IPS-NIHi7 (cell line): ENCODE measurements around the gene IGSF8.

ENCODE experiments used
- DNase-seq: peaks from one replicate; pipeline ENCODE4 v3.0.0; 2012; ENCODE audit warnings: mixed read lengths; ENCODE audit errors: extremely low spot score

IGSF8 gene

GRCh38 chr1:160097911-160098851, at the start of gene IGSF8:
Gene IGSF8, minus strand, starts transcription at chr1:160098619. Its CDS starts 147 bp downstream, at chr1:160098472.
- DNase-seq, result peak; percentile 89

DNA sequence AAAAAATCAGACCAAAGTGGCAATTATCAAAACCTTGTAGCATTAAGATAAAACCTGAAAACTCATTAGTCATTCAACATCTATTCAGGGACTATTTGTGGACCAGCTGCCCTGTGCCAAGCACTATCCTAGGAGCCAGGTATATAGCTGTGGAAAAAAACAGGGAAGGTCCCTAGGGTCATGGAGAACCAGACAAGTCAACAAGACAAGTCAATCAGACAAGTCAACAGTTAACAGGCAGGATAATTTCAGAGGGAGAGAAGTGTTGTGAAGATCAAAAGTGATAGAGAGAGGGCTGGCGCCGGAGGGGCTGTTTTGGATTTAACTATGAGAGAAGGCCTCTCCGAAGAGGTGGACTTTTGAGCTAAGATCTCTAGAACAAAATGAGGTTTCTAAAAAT, 49.7 kb upstream of the IGSF8 start:
- no peak for DNase-seq

DNA sequence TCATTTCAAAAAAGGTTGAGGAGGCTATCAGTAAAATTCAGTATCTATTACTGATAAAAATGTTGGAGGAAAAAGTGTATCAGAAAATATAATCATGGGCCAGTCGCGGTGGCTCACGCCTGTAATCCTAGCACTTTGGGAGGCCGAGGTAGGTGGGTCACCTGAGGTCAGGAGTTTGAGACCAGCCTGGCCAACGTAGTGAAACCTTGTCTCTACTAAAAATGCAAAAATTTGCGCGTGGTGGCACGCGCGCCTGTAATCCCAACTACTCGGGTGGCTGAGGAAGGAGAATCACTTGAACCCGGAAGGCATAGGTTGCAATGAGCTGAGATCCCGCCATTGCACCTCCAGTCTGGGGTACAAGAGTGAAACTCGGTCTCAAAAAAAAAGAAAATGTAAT, 47.7 kb upstream of the IGSF8 start:
- no peak for DNase-seq

GRCh38 chr1:160144921-160145320, 46.5 kb upstream of the IGSF8 start:
- DNase-seq, result peak; percentile 32

- no peak for DNase-seq
Observed at GRCh38 chr1:160143695-160144094, 45.3 kb upstream of the IGSF8 start.

DNA sequence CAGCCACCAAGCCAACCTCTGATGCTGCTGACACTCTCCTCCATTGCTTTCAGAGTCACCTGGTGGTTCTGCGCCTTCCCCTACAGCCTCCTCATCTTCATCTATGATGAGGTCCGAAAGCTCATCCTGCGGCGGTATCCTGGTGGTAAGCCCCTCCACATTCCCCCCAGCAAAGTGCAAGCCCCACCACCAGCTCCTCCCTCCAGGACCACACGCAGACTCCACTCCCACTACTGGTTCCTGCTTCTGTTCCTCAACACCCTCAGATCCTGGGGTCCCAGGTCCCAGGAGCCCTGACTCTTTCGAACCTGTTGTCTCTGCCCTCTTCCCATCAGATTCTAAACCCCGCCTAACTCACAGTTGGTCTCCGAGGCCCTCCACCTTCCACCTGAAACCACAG, 41.4 kb upstream of the IGSF8 start:
- DNase-seq, result no peak

- DNase-seq, result no peak
Observed at GRCh38 chr1:160137216-160137862, 38.9 kb upstream of the IGSF8 start.

- no peak for DNase-seq
Observed at GRCh38 chr1:160136926-160137200, 38.4 kb upstream of the IGSF8 start.

DNA sequence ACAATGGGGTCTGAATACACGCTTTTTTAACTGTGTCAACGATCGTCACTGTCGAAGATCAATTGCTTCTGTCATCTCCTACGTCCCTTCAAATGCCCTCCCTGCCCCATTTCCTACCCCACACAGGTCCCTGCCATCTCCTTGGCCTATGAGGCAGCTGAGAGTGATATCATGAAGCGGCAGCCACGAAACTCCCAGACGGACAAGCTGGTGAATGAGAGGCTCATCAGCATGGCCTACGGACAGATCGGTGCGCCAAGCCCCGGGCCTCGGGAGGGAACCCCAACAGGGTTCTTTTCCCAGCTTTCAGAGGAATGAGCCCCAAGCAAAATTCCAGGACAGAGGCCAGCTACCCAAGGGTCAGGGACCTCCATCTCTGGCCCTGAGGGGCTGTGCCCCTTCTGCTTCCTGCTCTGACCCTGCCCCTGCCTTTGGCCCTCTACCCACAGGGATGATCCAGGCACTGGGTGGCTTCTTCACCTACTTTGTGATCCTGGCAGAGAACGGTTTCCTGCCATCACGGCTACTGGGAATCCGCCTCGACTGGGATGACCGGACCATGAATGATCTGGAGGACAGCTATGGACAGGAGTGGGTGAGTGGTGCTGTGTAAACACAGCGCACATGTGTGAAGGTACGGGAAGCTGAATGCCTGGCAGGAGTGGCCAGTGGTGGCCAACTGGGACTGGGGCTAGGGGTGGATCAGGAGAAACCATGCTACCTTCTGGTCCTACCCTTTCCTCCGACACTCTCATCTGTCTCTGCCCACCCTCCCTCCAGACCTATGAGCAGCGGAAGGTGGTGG, 37.9 kb upstream of the IGSF8 start:
- DNase-seq, result no peak

- DNase-seq, result no peak
Observed at GRCh38 chr1:160134791-160135572, 36.6 kb upstream of the IGSF8 start.

- DNase-seq, result no peak
Observed at GRCh38 chr1:160133990-160134770, 35.8 kb upstream of the IGSF8 start.

DNA sequence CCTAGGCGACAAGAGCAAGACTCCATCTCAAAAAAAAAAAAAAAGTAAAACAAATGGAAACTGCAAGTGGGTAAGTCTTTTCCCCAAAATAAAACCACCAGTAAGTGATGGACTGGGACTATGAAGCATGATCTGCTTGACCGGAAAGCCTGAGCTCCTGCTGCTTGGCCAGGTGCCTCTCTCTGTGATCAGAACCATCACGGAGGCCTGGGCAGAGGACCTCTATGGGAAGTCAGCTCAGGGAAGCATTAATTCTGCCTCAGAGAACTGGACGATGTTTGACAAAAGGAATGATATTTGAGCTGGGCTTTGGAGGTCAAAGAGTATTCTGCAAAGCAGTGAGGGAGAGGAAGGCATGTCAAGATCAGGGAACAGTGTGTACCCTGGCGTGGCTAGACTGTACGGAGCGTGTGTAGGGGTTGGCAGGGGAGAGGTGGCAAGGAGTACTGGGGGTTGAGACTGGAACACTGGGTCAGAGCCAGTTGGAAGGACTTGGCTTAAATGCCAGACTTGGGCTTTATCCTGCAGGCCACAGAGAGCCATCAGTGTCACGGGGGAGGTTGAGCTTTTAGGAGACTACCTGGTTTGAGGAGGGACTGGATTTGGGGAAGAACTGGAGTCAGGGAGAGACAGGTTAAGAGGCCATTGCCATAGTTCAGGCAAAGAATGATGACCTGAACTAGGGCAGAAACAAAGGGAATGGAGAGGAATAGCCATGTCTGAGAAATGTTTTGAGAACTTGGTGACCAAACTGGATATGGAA, 33.6 kb upstream of the IGSF8 start:
- DNase-seq, result no peak

DNA sequence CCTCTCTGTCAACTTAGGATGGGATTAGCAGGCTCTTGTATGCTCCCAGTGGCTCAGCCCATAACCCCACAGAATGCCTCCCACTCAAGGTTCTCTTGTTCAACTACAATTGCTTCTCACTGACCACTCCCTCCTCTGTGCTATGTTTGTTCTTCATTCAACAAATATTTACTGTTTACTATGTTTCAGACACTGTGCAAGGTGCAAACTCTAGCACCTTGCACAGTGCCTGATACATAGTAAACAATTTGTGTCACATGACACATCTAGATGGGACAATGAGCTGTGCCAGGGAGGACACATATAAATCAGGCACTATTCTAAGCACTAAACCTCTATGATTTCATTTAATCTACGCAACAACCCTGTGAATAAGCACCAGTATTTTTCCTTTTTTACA, 32.5 kb upstream of the IGSF8 start:
- no peak for DNase-seq

DNA sequence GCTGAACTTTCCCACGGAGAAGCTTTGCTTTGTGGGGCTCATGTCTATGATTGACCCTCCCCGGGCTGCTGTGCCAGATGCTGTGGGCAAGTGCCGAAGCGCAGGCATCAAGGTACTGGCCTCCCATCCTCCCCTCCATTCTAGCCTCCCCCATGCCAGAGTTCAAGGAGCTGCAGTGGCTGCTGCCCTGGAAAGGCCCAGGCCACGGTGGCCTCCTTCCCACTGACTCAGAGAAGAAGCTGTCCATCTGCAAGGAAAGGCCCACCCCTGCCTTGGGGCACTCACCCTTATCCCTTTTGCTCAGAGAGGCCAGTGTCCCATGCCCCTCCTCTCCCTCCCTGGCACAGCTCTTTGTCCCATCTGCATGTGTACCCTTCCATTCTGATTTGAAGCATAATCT, 32.1 kb upstream of the IGSF8 start:
- no peak for DNase-seq

DNA sequence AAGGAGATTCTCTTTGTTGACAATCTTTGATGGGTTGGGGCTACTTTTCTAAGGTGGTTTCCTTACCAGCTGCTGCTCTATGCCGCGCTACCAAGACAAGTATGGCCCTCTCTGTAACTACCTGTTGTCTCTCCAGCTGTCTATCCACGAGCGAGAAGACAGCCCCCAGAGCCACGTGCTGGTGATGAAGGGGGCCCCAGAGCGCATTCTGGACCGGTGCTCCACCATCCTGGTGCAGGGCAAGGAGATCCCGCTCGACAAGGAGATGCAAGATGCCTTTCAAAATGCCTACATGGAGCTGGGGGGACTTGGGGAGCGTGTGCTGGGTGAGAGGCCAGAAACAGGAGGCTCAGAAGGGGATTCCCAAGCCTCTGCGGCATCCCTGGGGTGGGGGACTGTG, 31.5 kb upstream of the IGSF8 start:
- DNase-seq, result no peak

DNA sequence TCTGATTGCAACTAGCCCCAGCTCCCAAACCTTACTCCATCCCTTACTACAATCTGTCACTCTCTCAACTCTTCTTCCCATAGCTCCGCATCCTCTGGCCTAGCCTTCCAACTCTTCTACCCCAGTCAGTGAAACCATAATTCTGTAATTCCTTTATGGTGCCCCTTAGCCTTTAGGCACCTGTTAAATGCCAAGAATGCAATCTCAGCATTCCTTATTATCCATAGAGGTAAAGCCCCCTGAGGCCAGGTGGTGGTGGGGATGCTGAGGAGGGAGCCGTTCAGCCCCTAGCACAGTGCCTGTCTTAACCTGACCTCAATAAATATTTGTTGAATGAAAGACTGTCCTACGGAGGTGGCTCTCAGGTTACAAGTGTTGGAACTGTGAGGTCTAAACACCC, 31.1 kb upstream of the IGSF8 start:
- no peak for DNase-seq

DNA sequence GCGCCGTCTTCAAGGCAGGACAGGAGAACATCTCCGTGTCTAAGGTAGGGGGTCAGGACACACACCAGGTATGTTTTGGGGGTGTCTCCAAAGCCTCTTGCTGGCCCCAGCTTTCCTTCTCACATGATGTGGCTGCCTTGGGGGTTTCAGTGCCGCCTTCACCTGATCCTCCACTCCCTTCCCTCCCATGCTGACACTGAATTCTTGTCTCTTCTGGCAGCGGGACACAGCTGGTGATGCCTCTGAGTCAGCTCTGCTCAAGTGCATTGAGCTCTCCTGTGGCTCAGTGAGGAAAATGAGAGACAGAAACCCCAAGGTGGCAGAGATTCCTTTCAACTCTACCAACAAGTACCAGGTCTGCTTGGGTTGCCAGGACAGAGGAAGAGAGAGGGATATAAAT, 30.6 kb upstream of the IGSF8 start:
- DNase-seq, result no peak

- DNase-seq, result no peak
Observed at GRCh38 chr1:160128636-160129035, 30.2 kb upstream of the IGSF8 start.

DNA sequence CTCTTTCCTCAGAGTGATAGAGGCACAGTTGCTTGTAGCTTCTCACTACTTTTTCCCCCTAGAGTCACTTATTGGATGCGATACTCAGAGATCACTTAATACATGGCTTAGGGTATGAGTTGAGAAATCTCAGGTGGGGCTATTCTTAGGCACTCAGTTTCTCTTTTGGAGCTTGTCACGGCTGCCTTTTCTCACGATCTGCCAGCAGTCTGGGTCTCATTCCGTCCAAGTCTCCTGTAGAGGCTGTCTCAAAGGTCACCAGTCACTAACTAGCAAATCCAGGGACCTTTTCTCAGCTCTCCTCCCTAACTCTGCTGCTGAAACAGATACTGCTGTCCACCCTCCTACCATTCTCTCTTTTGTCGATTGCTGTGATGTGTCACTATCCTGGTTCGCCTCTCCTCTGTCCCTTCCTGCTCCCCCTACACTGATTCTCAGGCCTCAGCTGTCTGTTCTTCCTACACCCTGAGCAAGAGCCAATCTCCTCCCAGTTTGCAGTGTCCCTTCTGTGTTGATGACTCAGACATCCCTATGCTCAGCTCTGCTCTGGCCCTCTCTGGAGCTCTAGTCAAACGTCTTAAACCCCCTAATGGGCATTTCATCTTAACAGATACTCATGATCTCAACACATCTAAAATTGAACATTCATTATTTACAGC, 29.6 kb upstream of the IGSF8 start:
- no peak for DNase-seq

DNA sequence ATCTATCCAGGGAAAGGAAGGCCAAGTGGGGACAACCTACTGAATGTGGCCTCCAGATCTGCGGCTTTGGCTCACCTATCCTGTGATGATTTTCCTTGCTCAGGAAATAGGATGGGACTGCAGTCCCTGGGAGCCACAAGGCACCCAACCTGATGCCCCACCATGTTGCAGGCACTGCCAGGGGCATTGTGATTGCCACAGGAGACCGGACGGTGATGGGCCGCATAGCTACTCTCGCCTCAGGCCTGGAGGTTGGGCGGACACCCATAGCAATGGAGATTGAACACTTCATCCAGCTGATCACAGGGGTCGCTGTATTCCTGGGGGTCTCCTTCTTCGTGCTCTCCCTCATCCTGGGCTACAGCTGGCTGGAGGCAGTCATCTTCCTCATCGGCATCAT, 29.0 kb upstream of the IGSF8 start:
- no peak for DNase-seq
